ENCODE results near the gene PPP4R1.

Gene PPP4R1

GRCh38 chr18:9534844-9535243 is 79.5 kb downstream of the PPP4R1 start:
- no peak for DNase-seq (ENCODE audit: low read depth)
- H3K4me3 ChIP-seq (ENCODE audit: low read depth, low read length): no peak overlapping the region
- TF ChIP-seq CTCF (conservative IDR thresholded peaks at IDR 0.05; ENCODE audit: low read depth, low read length): no peak

- DNase-seq (ENCODE audit: low read depth): no peak
- H3K4me3 ChIP-seq (ENCODE audit: low read depth, low read length): no peak overlapping the region
- TF ChIP-seq CTCF (conservative IDR thresholded peaks at IDR 0.05; ENCODE audit: low read depth, low read length): no peak
These were observed 82.5 kb downstream of the PPP4R1 start for GRCh38 chr18:9531791-9532410.

GRCh38 chr18:9530226-9531009 is 83.9 kb downstream of the PPP4R1 start:
- no peak for TF ChIP-seq CTCF (conservative IDR thresholded peaks at IDR 0.05; ENCODE audit: low read depth, low read length)
- DNase-seq (ENCODE audit: low read depth): peak; percentile 20
- no peak overlapping the region for H3K4me3 ChIP-seq (ENCODE audit: low read depth, low read length)

- no peak for DNase-seq (ENCODE audit: low read depth)
These were observed 87.9 kb downstream of the PPP4R1 start for GRCh38 chr18:9526458-9526857.

GRCh38 chr18:9522952-9523351 is 91.4 kb downstream of the PPP4R1 start:
- DNase-seq (ENCODE audit: low read depth): no peak
- no peak overlapping the region for H3K4me3 ChIP-seq (ENCODE audit: low read depth, low read length)
- no peak for TF ChIP-seq CTCF (conservative IDR thresholded peaks at IDR 0.05; ENCODE audit: low read depth, low read length)

More at GRCh38 chr18:9526458-9526857, 87.9 kb downstream of the PPP4R1 start:
- H3K4me3 ChIP-seq (ENCODE audit: low read depth, low read length): no peak overlapping the region
- TF ChIP-seq CTCF (conservative IDR thresholded peaks at IDR 0.05; ENCODE audit: low read depth, low read length): no peak

- DNase-seq (ENCODE audit: low read depth): no peak
- no peak for TF ChIP-seq CTCF (conservative IDR thresholded peaks at IDR 0.05; ENCODE audit: low read depth, low read length)
- no peak overlapping the region for H3K4me3 ChIP-seq (ENCODE audit: low read depth, low read length)
These were observed 92.6 kb downstream of the PPP4R1 start for GRCh38 chr18:9521770-9522169.

- DNase-seq (ENCODE audit: low read depth): peak; percentile 63
- TF ChIP-seq CTCF (conservative IDR thresholded peaks at IDR 0.05; ENCODE audit: low read depth, low read length): no peak
- no peak overlapping the region for H3K4me3 ChIP-seq (ENCODE audit: low read depth, low read length)
These were observed 93.7 kb downstream of the PPP4R1 start for GRCh38 chr18:9520666-9521065.
